Adipocyte (in vitro differentiated cells): ENCODE results near the gene CLSTN2.

Experiments used
- DNase-seq: peaks from one replicate; pipeline ENCODE4 v3.0.0-alpha.2; 2015; ENCODE audit warnings: low read depth
- H3K27me3 ChIP-seq: replicated peaks from 2 replicates; pipeline ENCODE4 v1.7.0; 2013; ENCODE audit warnings: mild to moderate bottlenecking, low read length, moderate library complexity; ENCODE audit not compliant: control insufficient read depth, insufficient read depth
- H3K36me3 ChIP-seq: 2 replicates; pipeline ENCODE4 v1.7.0; 2013; ENCODE audit warnings: low read length, mild to moderate bottlenecking, moderate library complexity; ENCODE audit not compliant: control insufficient read depth, insufficient read depth, severe bottlenecking
- H3K4me1 ChIP-seq: 2 replicates; pipeline ENCODE4 v1.7.0; 2013; ENCODE audit warnings: mild to moderate bottlenecking, low read length, moderate library complexity; ENCODE audit not compliant: control insufficient read depth, insufficient read depth
- H3K4me3 ChIP-seq: 2 replicates; pipeline ENCODE4 v1.7.0; 2013; ENCODE audit warnings: mild to moderate bottlenecking, low read length, moderate library complexity
- H3K9ac ChIP-seq: 2 replicates; pipeline ENCODE4 v1.7.0; 2013; ENCODE audit warnings: mild to moderate bottlenecking, low read length, moderate library complexity
- H3K9me3 ChIP-seq: 2 replicates; pipeline ENCODE4 v1.7.0; 2013; ENCODE audit warnings: mild to moderate bottlenecking, low read length, moderate library complexity; ENCODE audit not compliant: control insufficient read depth

Gene CLSTN2

DNA sequence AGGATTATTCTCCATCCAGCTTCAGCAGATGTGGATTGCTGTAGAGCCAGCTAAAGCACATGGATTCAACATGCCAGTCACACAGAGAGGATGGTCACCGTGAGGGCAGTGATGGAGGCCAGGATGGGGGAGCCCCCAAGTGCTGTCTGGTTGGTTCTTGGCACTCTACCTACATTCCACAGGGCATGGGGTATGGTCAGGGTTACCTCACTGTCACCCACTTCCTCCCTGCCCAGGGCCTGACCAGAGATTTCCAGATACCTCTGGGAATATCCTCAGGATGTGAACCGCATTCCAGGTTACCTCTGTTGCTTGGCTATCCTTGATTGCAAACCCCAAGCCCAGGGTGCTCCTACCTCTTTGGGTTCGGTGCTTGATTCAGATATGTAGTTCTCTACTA is 595.6 kb downstream of the CLSTN2 start:
- H3K4me1 ChIP-seq, result peaks cover 8% of the 10 kb centered on the region
- DNase-seq, result no peak
- no peak overlapping the region for H3K9ac ChIP-seq
- peaks cover 11% of the 10 kb centered on the region for H3K9me3 ChIP-seq
- H3K36me3 ChIP-seq, result no peaks in the 10 kb centered on the region
- no peak overlapping the region for H3K4me3 ChIP-seq
- no peaks in the 10 kb centered on the region for H3K27me3 ChIP-seq

DNA sequence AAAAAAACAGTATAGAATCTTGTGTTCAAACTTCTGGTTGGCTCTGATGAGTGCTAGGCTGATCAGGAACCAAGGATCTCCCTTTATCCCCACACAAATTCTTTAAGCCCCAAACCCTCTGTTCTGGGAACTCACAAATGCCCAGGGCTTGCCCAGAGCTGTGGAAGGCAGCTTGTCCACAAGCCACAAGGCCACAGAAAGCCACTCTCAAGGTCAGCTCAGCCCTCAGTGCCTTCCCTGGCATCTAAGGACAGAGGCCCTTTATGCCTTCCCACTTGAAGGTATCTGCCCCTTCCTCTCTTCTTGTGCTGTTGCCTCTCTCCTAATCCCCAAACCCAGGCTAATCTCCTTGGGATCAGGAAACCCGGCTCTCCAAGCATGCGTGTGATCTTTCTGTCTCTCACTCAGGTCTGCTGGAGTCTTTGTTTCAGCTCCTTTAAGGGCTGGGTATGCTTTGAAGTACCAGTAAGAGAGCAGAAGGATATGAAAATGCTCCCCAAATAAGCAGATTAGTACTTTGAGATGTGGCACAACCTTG is 597.9 kb downstream of the CLSTN2 start:
- DNase-seq, result no peak
- peaks cover 11% of the 10 kb centered on the region for H3K9me3 ChIP-seq
- peaks cover 8% of the 10 kb centered on the region for H3K4me1 ChIP-seq
- H3K9ac ChIP-seq, result no peak overlapping the region
- H3K27me3 ChIP-seq, result peaks cover 3% of the 10 kb centered on the region
- no peaks in the 10 kb centered on the region for H3K36me3 ChIP-seq
- H3K4me3 ChIP-seq, result no peak overlapping the region

DNA sequence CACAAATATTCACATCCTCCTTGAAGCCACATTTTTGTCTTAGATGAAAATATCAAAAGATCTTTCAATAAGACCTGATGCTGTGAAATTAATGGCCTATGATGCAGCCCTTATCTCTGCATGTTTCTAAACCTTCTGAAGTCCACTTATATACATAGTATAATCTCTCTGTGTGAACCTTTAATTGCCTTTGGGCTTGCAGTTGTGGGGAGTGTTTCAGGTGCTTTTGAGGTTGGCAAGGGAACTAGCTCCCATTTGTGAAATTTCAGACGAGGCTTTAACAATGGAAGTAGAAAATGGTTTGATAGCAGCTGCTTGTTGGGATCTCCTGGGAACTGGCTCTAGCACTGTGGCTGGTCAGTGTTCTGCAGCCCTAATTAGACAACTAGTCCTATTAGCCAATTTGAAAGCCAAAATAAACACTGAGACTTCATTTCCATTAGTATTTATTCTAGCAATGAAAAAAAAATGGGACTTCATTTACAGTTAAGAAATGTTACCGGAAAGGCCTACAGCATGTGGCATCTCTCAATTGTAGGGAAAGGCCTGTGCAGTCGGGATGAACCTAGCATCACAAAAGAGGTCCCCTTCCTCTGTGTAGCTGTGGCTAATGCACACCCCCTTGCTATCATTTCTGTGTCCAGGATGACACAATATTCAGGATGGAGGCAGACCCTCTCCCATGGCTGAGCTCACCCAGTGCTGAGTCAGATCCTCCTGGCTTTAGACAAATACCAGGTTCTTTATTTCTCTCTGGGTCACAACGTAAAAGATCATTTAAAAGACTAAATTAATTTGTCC is 602.1 kb downstream of the CLSTN2 start:
- no peak overlapping the region for H3K9ac ChIP-seq
- DNase-seq, result no peak
- peaks cover 11% of the 10 kb centered on the region for H3K9me3 ChIP-seq
- no peaks in the 10 kb centered on the region for H3K36me3 ChIP-seq
- H3K4me1 ChIP-seq, result no peaks in the 10 kb centered on the region
- H3K4me3 ChIP-seq, result no peak overlapping the region
- peaks cover 3% of the 10 kb centered on the region for H3K27me3 ChIP-seq

DNA sequence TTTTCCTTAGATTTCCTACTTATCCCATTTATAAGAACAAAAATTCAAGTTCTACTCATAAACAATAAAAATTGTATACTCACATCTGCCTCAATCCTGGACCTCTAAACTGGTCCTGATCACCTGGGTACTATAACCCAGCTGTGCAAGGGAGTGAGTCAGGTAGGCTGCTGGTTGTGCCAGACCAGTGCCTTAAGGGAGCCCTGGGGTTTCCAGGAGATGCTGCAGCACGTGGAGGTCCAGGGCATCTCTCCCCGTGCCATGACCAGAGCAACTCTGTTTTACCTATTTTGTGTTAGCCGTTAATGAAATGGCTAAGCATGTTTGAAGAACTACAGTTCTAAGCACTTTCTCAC is 602.7 kb downstream of the CLSTN2 start:
- no peaks in the 10 kb centered on the region for H3K36me3 ChIP-seq
- no peak for DNase-seq
- peaks cover 3% of the 10 kb centered on the region for H3K27me3 ChIP-seq
- H3K4me3 ChIP-seq, result no peak overlapping the region
- no peaks in the 10 kb centered on the region for H3K4me1 ChIP-seq
- H3K9me3 ChIP-seq, result peaks cover 11% of the 10 kb centered on the region
- H3K9ac ChIP-seq, result no peak overlapping the region

DNA sequence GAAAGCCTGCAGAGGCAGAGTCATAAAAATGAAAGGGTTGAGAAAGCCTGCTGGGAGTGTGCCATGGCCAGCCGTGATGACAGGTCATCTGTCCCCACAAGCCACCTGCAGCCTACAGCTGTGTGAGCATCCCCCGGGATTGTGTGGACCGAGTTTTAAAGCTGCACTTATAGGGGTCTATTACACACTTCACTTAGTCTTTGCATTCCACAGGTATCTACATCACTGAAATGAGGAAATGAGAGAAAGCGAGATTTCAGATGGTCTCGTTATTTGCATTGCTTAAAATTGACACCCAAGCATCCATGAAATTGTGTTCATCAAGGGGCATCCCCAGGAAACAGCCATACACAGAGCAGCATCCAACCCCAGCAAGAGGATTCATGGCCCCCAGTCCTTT is 605.3 kb downstream of the CLSTN2 start:
- H3K27me3 ChIP-seq, result peaks cover 3% of the 10 kb centered on the region

DNA sequence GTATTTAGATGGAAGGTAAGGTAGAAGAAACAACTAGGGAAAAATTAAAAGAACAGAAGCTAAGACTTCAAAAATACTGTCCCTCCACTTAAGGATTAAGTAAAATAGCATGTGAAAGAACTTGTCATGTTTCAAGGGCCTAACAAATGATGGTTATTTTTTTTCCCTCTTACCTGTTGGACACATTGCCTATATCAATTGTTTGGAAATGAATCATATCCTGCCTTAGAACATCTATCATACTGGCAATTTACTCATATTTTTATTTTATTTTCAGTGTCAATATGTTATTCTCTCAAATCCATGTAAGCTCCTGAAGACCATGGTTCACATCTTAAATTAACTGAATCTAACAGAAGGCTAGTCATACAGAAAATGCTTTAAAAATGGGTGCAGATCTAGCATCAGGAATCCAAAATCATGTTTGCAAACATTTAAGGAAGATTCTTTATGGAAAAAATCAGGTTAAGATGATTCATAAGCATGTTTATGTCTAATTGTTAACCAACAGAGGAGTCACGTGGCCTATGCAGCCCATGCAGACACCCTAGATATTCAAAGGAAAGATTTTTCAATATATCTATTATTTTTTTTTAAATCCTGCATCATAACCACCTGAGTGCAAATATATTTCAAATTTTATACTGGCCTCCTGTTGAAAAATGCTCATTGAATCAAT is 607.1 kb downstream of the CLSTN2 start:
- H3K36me3 ChIP-seq, result no peaks in the 10 kb centered on the region
- H3K9ac ChIP-seq, result no peak overlapping the region
- DNase-seq, result no peak
- no peak overlapping the region for H3K4me3 ChIP-seq
- no peaks in the 10 kb centered on the region for H3K9me3 ChIP-seq
- H3K4me1 ChIP-seq, result peaks cover 21% of the 10 kb centered on the region
- no peaks in the 10 kb centered on the region for H3K27me3 ChIP-seq

More for the DNA sequence above, 605.3 kb downstream of the CLSTN2 start:
- H3K9ac ChIP-seq, result no peak overlapping the region
- no peak overlapping the region for H3K4me3 ChIP-seq
- peaks cover 9% of the 10 kb centered on the region for H3K4me1 ChIP-seq
- no peak for DNase-seq
- H3K36me3 ChIP-seq, result no peaks in the 10 kb centered on the region
- peaks cover 3% of the 10 kb centered on the region for H3K9me3 ChIP-seq

DNA sequence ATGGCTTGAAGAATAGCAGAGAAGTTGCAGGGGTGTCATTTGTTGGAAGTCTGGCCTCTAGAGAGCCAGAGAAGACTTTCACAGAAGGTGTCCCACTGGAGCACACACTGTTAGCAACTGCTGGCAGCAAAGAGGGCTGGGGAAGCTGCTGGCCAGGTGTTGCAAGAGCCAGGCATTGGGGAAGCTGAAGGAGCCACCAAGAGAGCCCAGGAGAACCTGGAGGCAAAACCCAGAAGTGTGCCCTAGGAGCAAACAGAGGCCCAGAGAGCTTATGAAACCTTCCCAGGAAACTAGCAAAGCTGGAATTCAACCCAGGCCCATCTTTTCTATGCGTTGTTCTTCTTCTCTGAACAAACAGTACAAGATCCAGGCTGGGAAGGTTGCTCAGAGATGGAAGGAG is 610.2 kb downstream of the CLSTN2 start:
- Histone ChIP-seq H3K4me3 (no peak overlapping the region), H3K4me1 (peaks cover 21% of the 10 kb centered on the region), H3K27me3 (peaks cover 6% of the 10 kb centered on the region), H3K9ac (no peak overlapping the region), H3K36me3 (no peaks in the 10 kb centered on the region), H3K9me3 (no peaks in the 10 kb centered on the region)
- no peak for DNase-seq

DNA sequence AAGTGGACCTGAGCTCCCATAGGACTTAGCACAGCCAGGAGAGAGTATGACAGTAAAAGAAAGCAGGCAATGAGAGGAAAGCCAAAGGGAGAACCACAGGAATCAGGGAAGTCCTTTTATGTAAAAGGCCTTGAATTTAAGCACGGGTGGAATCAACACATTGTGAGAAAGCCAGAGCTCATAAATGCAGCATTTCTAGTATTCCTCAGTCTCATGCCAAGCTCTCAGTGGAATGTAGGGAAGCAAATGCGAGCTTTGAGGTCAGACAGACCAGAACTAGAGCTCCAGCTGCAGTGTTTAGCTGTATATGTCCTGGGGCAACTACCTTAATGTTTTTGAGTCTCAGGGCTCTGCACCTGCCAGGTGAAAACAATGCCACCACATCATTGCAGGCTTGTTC is 610.8 kb downstream of the CLSTN2 start:
- H3K9me3 ChIP-seq, result no peaks in the 10 kb centered on the region
- peaks cover 21% of the 10 kb centered on the region for H3K4me1 ChIP-seq
- H3K4me3 ChIP-seq, result no peak overlapping the region
- no peak overlapping the region for H3K9ac ChIP-seq
- H3K27me3 ChIP-seq, result peaks cover 6% of the 10 kb centered on the region
- DNase-seq, result peak; percentile 35
- no peaks in the 10 kb centered on the region for H3K36me3 ChIP-seq

DNA sequence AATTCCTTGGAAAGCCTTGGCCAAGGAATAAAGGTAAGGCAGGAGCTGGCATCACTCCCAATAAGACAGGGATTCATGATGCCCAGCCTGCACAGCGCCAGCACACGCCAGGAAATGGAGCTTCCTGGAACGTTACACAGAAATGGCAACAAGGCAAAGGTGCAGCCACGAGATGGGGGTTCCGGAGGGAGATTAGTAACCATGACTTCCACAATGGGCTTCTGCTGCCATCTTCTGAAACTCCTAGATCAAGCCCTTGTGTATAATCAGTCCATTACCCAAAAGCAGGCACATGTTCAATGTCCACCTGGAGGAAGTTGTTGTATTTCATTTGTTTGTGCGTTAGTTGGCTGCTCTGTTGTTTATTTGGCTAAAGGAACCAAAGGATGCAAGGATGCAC is 611.7 kb downstream of the CLSTN2 start:
- Histone ChIP-seq H3K4me1 (peaks cover 21% of the 10 kb centered on the region), H3K9ac (no peak overlapping the region), H3K9me3 (no peaks in the 10 kb centered on the region), H3K4me3 (no peak overlapping the region), H3K27me3 (peaks cover 6% of the 10 kb centered on the region), H3K36me3 (no peaks in the 10 kb centered on the region)
- DNase-seq, result no peak

DNA sequence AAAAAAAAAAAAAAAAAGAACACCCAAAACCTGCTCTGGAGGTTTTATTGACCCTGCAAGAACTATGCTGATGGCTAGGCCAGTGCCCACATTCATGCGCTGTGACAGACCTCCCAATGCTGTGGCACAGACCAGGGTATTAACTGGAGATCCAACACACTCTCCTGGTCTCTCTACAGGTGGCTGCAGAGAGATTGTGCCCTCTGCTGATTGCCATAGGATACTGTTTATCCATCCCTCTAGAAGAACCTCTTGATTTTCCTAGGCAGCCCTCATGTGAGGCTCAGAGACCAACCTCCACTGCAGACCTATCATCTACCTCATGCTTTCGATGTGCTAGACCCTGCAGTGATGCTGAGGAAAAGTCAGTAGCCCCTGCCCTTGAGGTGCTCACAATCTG is 617.4 kb downstream of the CLSTN2 start:
- Histone ChIP-seq H3K27me3 (peaks cover 6% of the 10 kb centered on the region), H3K4me3 (no peak overlapping the region), H3K36me3 (no peaks in the 10 kb centered on the region), H3K4me1 (no peaks in the 10 kb centered on the region), H3K9ac (no peak overlapping the region), H3K9me3 (no peaks in the 10 kb centered on the region)
- no peak for DNase-seq

DNA sequence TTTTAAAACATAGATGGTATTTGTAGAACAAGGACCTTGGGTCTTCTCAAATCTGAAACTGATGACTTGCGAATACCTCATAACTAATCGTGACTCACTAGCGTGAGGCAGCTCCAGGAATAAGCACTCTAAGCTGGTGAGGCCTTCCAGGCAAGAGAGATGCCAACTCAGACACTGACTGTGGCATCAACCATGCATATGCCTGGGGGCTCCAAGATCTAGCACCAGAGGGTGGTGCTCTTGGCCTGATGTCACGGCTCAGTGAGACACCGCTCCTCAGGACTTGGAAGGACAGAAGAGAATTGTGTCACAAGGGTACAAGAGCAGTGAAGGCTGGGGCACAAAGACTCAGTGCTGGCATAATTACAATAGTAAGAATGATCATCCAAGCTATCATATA is 617.9 kb downstream of the CLSTN2 start:
- DNase-seq, result no peak
- Histone ChIP-seq H3K36me3 (no peaks in the 10 kb centered on the region), H3K4me1 (no peaks in the 10 kb centered on the region), H3K27me3 (peaks cover 1% of the 10 kb centered on the region), H3K9me3 (no peaks in the 10 kb centered on the region), H3K4me3 (no peak overlapping the region), H3K9ac (no peak overlapping the region)
